Loucy (cell line): ENCODE data around the gene SFMBT2.

Source experiments
- H2AFZ ChIP-seq: fragments of 200-600 bp; sonication (generic); 2 replicates; pipeline ENCODE4 v1.6.0; 2016; ENCODE audit warnings: antibody characterized with exemption, mild to moderate bottlenecking, low read length, moderate library complexity
- H3F3A ChIP-seq: fragments of 200-600 bp; 2 replicates; pipeline ENCODE4 v1.6.0; 2016; ENCODE audit warnings: antibody characterized with exemption, low read depth, mild to moderate bottlenecking
- H3K27me3 ChIP-seq: fragments of 200-600 bp; sonication (generic); 2 replicates; pipeline ENCODE4 v1.6.1; 2014; ENCODE audit warnings: low read length, mild to moderate bottlenecking; ENCODE audit not compliant: insufficient read depth, poor library complexity, severe bottlenecking
- H3K36me3 ChIP-seq: fragments of 200-600 bp; sonication (generic); 2 replicates; pipeline ENCODE4 v1.6.1; 2016; ENCODE audit warnings: low read length; ENCODE audit not compliant: insufficient read depth
- H3K4me1 ChIP-seq: fragments of 200-600 bp; sonication (generic); 2 replicates; pipeline ENCODE4 v1.5.1; 2014; ENCODE audit warnings: low read length, mild to moderate bottlenecking; ENCODE audit not compliant: insufficient read depth, poor library complexity, severe bottlenecking
- H3K4me2 ChIP-seq: fragments of 200-600 bp; sonication (generic); 2 replicates; pipeline ENCODE4 v1.6.0; 2014; ENCODE audit warnings: antibody characterized with exemption, low read length, low read depth, mild to moderate bottlenecking; ENCODE audit not compliant: poor library complexity, severe bottlenecking
- H3K4me3 ChIP-seq: fragments of 200-600 bp; sonication (generic); 2 replicates; pipeline ENCODE4 v1.5.1; 2014; ENCODE audit warnings: low read length, mild to moderate bottlenecking, mixed read lengths; ENCODE audit not compliant: poor library complexity, severe bottlenecking
- H3K79me2 ChIP-seq: fragments of 200-600 bp; sonication (generic); 2 replicates; pipeline ENCODE4 v1.6.1; 2014; ENCODE audit warnings: low read length; ENCODE audit not compliant: insufficient read depth
- H3K9ac ChIP-seq: fragments of 200-600 bp; sonication (generic); 2 replicates; pipeline ENCODE4 v1.6.0; 2014; ENCODE audit warnings: mild to moderate bottlenecking, low read depth, low read length, moderate library complexity; ENCODE audit not compliant: poor library complexity, severe bottlenecking
- H3K9me2 ChIP-seq: fragments of 200-600 bp; sonication (generic); replicated peaks from 2 replicates; pipeline ENCODE4 v1.6.1; 2016; ENCODE audit warnings: low read depth, low read length, mixed read lengths
- H3K9me3 ChIP-seq: fragments of 200-600 bp; sonication (generic); 2 replicates; pipeline ENCODE4 v1.6.1; 2014; ENCODE audit warnings: mild to moderate bottlenecking, antibody characterized with exemption, low read length, low read depth; ENCODE audit not compliant: insufficient read depth
- H4K20me1 ChIP-seq: fragments of 200-600 bp; sonication (generic); 2 replicates; pipeline ENCODE4 v1.6.0; 2014; ENCODE audit warnings: antibody characterized with exemption, low read length, mild to moderate bottlenecking; ENCODE audit not compliant: insufficient read depth, poor library complexity, severe bottlenecking
- EZH2phosphoT487 ChIP-seq: fragments of 200-600 bp; IDR thresholded peaks from 2 replicates; pipeline ENCODE4 v1.6.1; 2018; ENCODE audit warnings: antibody characterized with exemption, mild to moderate bottlenecking, moderate library complexity, borderline replicate concordance
- TF ChIP-seq, protein P1 (sequence below): fragments of 200-600 bp; sonication (generic); conservative IDR thresholded peaks from 2 replicates; pipeline ENCODE4 v1.5.1; 2014; ENCODE audit warnings: mild to moderate bottlenecking, antibody characterized with exemption, low read length

Gene SFMBT2

DNA sequence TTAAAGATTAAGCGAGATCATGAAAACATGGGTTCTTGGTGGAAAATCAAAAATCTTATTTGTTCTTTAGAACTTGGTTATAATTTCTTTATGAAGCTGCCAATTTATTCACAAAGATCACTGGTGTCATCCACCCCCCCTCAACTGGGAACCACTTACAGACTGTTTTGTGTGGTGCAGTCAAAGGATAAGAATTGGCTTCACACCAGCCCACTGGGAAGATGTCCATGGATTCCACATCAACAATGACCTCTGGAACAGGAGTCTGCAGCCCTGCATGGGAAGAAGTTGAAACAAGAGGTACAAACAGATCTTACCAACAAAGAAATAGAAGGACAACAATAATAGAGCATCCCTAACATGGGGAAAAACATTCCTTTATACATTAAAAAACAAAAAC lies 205.2 kb downstream of the SFMBT2 start:
- no peaks in the 10 kb centered on the region for H3K9me3 ChIP-seq
- peaks cover 71% of the 10 kb centered on the region; the same call in 1 of the 2 replicates for H3K36me3 ChIP-seq
- H3K4me1 ChIP-seq, result no peaks in the 10 kb centered on the region
- no peak overlapping the region for H3K9ac ChIP-seq
- H4K20me1 ChIP-seq, result no peaks in the 10 kb centered on the region
- no peak overlapping the region for H3K4me3 ChIP-seq
- no peaks in the 10 kb centered on the region for H3K27me3 ChIP-seq
- H2AFZ ChIP-seq, result no peak overlapping the region
- no peak overlapping the region for H3K4me2 ChIP-seq
- H3K79me2 ChIP-seq, result no peaks in the 10 kb centered on the region
- TF ChIP-seq, protein P1, sequence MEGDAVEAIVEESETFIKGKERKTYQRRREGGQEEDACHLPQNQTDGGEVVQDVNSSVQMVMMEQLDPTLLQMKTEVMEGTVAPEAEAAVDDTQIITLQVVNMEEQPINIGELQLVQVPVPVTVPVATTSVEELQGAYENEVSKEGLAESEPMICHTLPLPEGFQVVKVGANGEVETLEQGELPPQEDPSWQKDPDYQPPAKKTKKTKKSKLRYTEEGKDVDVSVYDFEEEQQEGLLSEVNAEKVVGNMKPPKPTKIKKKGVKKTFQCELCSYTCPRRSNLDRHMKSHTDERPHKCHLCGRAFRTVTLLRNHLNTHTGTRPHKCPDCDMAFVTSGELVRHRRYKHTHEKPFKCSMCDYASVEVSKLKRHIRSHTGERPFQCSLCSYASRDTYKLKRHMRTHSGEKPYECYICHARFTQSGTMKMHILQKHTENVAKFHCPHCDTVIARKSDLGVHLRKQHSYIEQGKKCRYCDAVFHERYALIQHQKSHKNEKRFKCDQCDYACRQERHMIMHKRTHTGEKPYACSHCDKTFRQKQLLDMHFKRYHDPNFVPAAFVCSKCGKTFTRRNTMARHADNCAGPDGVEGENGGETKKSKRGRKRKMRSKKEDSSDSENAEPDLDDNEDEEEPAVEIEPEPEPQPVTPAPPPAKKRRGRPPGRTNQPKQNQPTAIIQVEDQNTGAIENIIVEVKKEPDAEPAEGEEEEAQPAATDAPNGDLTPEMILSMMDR, result no peak
- no peak for TF ChIP-seq EZH2phosphoT487
- no peaks in the 10 kb centered on the region for H3F3A ChIP-seq
- H3K9me2 ChIP-seq, result no peaks in the 10 kb centered on the region

DNA sequence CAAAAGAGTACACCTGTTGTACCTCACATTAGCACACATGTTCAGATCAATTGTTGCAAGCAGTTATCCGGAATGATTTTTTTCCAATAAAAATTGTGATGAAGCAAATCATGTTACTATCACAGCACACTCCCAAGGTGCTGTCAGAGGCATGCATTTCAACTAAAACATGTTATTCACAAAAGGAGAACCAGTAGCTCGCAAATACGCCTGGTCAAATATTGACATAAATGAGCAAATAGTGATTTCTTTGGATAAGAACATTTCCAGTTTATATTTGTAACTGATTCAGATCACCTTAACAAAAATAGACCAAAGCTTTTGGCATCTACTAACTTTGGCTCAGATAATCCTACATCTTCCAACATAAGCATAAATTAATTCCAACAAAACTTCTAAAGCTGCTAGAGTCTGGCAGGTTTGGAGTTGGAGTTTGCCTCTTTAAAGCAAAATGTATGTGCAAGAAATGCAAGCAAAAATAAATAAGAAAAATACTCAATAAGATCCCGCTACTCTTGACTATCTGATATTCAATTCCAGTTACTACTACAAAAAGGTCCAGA lies 208.0 kb downstream of the SFMBT2 start:
- Histone ChIP-seq H3K27me3 (no peaks in the 10 kb centered on the region), H3K4me1 (no peaks in the 10 kb centered on the region), H3K9ac (no peak overlapping the region), H3K9me2 (no peaks in the 10 kb centered on the region), H3K4me2 (no peak overlapping the region), H3K9me3 (no peaks in the 10 kb centered on the region), H3K36me3 (peaks cover 81% of the 10 kb centered on the region), H3K79me2 (no peaks in the 10 kb centered on the region), H3F3A (no peaks in the 10 kb centered on the region), H3K4me3 (no peak overlapping the region), H2AFZ (no peak overlapping the region), H4K20me1 (no peaks in the 10 kb centered on the region)
- TF ChIP-seq EZH2phosphoT487, result no peak
- TF ChIP-seq, protein P1, result no peak

DNA sequence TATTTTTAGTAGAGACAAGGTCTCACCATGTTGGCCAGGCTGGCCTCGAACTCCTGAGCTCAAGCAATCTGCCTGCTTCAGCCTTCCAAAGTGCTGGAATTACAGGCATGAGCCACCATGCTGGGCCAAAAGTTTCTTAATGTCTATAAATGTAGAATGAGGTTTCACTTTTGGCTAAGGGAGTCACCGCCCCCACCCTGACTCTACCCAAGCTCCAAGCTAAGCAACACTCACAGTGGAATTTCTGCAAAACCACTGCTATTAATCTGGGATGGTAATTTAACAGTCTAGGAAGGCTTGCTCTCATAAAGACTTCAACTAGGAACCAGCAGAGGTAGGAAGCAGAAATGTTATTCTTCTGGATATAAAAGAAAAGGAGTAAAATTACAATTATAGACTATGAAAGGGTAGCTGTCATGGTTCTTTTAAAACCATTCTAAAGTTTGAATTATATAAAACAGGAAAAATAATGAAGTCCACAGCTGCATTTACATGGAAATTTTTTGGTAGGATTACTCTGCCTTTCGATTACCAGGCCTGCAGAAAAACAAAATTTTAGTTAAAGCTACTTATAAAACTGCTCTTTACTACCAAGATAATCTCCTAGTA lies 211.6 kb downstream of the SFMBT2 start:
- Histone ChIP-seq H3K9me2 (no peaks in the 10 kb centered on the region), H3K9me3 (no peaks in the 10 kb centered on the region), H3F3A (no peaks in the 10 kb centered on the region), H3K9ac (no peak overlapping the region), H3K27me3 (no peaks in the 10 kb centered on the region), H3K36me3 (peaks cover 95% of the 10 kb centered on the region), H3K4me1 (no peaks in the 10 kb centered on the region), H2AFZ (no peak overlapping the region), H3K79me2 (no peaks in the 10 kb centered on the region), H4K20me1 (no peaks in the 10 kb centered on the region), H3K4me3 (no peak overlapping the region), H3K4me2 (no peak overlapping the region)
- TF ChIP-seq, protein P1, result no peak
- no peak for TF ChIP-seq EZH2phosphoT487
